Non-pigmented ciliary epithelial cell (primary cell): ENCODE measurements around the gene TRAF3IP3.

ENCODE experiments used
- DNase-seq: peaks from one replicate; pipeline ENCODE4 v3.0.0-alpha.2; 2010; ENCODE audit warnings: low read depth

The TRAF3IP3 gene, protein sequence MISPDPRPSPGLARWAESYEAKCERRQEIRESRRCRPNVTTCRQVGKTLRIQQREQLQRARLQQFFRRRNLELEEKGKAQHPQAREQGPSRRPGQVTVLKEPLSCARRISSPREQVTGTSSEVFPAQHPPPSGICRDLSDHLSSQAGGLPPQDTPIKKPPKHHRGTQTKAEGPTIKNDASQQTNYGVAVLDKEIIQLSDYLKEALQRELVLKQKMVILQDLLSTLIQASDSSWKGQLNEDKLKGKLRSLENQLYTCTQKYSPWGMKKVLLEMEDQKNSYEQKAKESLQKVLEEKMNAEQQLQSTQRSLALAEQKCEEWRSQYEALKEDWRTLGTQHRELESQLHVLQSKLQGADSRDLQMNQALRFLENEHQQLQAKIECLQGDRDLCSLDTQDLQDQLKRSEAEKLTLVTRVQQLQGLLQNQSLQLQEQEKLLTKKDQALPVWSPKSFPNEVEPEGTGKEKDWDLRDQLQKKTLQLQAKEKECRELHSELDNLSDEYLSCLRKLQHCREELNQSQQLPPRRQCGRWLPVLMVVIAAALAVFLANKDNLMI

DNA sequence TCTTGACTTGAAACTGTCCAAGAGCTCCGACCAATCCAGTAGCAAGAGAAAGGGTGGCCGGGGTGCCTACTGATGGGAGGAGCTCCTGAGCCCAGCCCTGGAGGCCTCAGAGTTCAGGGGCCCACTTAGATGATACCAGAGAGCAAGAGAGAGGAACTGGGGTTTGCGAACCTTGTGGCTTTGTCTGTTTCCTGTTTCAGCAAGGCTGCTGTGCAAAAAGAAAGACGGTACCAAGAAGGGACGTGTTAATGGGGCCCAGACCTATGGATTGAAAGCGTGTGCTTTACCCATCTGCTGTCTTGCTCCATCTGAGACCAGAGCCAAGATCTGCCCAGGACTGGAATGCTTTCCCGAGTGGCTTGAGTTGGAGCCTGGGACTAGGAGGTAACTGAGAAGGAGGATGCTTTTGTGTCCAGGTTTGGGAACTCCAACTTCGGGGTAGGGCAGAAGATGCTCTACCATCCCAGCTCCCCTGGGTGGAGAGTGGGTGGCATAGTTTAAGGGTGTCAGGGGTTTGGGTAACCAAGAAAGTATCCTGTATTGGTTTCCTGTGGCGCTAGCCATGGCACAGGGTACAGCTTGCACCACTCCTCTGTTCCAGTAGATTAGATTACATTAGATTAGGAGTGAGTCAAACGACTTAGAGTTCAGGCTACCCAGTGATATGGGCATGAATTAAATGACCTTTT, at the start of gene TRAF3IP3:
TRAF3IP3 (plus strand) TSS at position 128 of the 689 bp plus-strand sequence. CDS start 3,987 bp downstream, outside the sequence.
- DNase-seq = no peak

DNA sequence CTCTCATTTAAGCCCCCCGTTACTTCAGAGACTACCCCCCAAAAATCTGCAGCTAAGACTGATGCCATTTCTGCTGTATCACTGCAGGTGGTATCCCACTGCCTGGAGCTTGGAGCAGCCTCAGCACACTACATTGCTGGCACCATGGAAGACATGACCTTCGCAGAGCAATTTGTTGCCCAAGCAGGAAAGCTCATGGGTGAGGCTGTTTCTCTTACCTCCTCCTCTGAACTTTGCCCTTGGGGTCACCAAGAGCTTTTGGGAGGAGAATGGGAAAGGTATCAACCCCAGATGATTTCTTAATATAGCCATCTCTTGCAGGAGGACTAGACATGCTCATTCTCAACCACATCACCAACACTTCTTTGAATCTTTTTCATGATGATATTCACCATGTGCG, 49.2 kb upstream of the TRAF3IP3 start:
- no peak for DNase-seq

DNA sequence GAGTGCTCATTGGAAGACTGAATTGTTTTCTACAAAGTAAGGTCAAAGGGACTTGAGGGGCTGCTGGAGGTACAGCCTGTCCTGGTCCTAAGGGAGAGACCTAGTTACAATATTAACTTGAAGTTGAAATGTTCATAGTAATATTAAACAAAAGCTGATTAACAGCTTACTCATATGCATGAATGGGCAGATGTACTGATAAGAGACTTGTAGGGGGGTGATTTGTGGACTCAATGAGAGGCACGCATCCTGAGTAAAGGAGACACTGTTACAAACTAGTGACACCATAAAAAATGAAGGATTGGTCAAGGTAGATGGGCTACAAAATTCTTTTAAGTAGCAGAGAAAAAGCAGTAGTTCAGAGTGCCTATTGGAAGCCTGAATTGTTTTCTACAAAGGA, 48.5 kb upstream of the TRAF3IP3 start:
- no peak for DNase-seq

DNA sequence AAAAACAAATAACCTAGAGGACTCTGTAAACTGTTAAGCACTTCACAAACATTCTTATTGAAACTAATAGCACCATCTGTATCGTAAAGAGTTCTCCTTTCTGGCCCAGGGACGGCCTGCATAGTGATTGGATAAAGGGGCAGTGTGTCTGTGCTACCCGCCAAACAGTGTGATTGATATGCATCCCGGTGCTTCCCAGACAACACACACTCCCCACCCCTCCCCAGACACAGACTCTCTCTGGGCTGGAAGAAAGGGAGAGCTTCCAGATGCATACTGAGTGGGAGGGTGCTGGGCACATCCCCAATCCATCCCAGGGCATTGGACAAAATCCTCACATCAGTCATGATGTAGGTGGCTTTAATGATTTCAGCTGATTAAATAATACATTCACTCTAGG, 47.6 kb upstream of the TRAF3IP3 start:
- DNase-seq = no peak

DNA sequence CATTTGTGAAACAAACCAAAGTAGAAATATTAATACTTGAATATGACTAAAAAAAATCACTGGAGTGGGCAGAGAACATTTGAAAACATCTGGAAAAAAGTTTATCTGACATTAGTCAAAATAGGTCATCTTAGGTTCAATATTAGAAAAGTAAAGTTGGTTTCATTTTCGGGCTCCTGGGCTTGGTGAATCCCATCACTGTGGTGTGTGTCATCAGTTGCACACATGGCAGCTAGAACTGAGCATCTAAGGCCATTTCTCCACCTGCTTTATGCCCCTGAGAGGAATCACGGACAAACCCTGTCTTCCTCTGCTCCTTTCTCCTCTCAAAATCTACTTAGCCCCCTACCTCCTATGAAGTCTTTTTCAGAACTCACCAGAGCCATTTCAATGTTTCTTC, 45.8 kb upstream of the TRAF3IP3 start:
- DNase-seq = no peak

DNA sequence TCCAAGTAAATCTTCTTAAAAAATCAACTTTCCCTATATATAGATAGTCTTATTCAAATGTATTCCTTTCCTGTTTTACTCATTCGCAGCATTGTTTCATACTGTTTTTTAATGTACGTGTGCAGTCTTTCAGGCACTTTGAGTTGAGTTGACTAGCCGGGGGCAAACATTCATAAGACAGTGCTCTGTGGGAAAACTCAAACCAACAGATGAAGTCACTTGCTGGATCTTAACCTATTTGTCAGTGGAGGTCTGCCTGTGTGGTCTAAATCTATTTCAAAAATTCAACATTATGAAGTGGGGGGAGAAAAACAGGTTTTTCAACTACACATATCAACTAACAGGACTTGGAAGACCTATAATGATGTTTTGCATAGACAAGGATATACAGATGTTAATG, 45.0 kb upstream of the TRAF3IP3 start:
- DNase-seq = no peak

DNA sequence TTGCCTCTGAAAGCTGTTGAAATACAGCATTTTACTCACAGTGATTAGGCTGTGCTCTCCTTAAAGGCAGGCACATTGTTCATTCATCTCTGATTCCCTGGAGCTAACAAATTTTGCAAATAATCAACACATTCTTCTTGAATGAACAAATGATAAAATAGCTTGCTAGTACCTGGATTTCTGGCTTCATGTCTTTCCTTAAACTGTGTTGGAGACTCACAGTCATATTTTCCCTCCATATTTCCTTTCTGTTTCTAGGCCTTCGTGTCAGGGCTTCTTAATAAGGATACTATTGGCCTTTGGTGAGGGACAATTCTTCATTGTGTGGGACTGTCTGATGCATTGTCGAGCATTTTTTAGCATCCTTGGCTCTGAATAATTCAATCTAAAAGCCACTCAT, 41.5 kb upstream of the TRAF3IP3 start:
- no peak for DNase-seq

DNA sequence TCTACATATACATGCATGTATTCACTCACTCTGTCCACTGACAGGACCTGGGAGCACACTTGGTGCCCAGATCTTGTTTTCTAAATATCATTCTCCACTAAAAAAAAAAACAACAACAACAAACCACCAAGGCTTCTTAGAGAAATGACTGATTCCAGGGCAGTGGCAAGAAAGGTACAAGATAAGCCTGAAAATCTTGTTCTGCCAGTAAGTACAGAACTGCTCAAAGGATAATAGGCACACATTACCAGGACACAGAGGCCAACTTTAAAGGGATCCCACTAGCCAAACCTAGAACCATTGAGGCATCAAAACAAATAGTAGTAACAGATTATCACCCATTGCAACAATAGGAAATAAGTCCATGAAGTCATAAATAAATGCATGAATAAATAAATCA, 40.5 kb upstream of the TRAF3IP3 start:
- DNase-seq = no peak

DNA sequence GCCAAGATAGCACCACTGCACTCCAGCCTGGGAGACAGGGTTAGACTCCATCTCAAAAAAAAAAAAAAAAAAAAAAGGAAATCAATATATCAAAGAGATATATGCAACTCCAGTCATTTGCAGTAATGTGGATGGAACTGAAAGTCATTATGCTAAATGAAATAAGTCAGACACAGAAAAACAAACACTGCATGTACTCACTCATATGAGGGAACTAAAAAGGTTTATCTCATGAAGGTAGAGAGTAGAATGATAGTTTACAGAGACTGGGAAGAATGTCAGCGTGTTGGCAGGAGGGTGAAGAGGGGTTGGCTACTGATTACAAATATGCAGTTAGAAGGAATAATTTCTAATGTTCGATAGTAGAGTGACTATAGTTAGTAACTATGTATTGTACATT, 38.0 kb upstream of the TRAF3IP3 start:
- no peak for DNase-seq

DNA sequence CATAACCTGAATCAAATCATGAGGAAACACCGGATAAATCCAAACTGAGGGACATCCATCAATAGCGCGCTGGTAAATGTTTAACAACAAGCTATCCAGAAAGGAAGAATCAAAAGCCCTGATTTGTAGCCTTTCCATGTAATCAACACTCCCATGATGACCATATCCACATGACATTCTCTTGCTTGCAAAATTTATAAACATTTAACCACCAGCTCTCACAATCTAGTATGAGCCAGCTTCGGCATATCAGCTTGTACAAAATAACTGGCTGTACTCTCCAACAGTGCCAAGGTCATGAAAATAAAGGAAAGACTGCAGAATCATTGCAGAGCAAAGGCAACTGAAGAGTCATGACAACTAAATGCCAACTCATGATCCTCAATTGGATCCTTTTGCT, 35.5 kb upstream of the TRAF3IP3 start:
- no peak for DNase-seq

DNA sequence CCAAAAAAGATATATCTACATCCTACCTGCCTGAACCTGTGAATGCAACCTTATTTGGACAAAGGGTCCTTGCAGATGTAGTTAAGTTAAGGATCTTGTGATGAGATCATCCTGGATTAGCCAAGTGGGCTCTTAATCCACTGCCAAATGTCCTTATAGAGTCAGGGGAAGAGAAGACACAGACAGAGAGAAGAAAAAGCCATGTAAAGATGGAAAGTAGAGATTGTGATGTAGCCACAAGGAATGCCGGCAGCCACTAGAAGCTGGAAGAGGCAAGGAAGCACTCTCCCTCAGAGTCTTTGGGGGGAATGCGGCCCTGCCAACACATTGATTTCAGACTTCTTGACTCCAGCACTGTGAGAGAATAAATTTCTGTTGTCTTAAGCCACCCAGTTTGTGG, 35.0 kb upstream of the TRAF3IP3 start:
- DNase-seq = no peak

DNA sequence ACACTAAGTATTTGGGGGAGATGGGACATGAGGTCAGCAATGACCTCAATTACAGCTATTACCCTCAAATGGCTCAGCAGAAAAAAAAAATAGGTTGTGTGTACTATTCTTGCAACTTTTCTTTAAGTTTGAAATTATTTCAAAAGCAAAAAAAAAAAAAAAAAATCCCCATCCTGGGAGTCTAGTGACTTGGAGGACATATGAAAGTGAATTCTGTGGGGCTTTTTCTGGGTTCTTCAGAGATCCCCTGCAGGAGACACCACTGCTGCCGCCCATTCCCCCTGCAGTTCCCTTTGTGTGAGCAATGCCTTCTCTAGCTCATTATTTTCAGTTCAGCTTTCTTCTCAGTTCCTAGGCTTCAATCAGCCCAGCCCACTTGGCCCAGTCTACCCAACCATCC, 34.5 kb upstream of the TRAF3IP3 start:
- no peak for DNase-seq

DNA sequence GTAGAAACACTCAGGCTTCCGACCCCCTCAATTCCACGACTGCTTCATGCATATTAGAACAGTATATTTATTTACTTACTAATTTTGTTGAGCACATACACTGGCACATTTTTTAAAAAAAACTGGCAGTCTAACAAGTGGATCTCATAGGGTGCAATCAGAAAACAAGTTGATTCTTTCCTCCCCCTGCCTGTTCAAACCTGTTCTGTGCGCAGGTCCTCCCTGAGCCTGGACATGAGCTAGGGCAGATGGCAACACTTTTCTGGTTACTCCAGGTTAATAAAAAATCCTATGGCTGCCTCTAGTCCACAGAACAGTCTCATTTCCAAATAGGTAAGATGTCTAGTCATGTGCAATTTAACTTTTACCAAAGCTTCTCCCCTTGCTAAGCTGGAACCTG, 32.6 kb upstream of the TRAF3IP3 start:
- no peak for DNase-seq

DNA sequence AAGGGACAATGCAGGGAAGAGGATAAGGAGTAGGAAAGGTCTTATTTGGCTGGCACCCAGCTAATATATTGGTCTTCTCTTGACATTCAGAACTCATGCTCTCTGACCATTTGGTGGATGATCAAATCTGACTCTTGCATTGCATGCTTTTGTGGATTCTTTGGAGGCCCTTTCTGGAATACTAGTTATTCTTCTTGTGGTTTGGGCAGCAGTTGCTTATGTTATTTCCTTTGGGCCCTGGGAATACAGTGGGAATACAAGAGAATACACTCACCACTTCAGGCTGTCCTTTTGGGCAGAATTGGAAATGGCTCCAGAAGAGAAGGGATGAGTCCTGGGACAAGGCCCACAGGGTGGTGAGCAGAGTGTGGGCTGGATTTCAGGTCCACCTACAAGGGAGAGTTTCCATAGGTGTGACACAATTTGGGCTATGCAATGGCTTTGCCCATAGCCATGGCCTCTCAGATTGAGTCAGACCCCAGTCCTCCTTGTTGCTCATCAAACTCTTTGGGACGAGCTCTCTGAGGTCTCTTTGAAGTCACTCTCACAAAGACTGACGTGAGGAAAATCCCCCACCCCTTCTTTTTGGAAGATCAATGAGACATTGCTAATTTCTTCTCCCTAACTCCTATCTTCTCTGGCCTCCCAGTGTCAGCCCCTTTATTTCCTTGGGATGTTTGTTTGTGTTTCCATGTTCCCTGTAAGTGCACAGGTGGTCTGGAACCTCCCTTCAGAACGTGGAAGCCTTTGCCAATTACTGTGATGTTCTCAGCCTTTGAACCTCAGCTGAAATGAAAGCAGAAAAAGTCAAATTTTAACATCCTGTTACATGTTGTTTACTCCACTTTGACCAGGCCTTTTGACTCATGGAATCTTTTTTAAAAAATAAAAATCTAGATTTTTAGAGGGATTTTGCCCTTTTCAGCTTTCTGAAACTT, 31.8 kb upstream of the TRAF3IP3 start:
- no peak for DNase-seq

DNA sequence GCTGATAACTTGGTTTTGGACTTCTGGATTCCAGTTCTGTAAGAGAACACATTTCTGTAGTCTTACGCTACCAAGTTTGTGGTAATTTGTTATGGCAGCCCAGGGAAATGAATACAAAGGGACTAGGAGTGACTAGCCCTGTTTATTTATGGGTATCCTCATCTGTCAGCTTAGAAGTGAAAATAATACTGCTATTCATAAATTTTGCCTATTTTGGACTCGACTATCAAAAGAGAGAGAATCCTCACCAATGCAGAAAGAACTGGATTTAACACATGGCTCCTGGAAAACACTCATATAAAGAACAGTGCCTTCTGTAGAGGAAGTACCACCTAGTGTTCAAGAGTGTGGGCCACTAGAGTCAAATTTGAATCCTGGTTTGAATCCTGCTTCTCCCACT, 28.6 kb upstream of the TRAF3IP3 start:
- DNase-seq = no peak

DNA sequence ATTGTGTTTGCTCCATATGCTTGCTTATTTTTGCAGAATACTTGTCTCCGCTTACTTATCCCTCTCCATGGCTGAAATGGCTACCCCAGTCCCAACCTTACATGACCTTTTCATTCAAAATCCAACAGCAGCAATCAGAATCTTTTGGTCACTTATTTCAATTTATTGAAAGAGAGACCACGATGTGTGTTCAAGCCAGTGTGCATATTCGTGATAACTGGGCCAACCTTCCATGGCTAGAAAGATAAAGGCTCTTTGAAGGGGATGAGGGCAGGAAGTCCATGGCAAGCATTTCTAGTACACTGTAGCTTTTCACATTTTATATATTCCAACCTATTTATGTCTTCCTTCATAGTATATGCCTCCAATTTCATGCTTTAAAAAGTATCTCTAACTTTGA, 28.1 kb upstream of the TRAF3IP3 start:
- DNase-seq = no peak

DNA sequence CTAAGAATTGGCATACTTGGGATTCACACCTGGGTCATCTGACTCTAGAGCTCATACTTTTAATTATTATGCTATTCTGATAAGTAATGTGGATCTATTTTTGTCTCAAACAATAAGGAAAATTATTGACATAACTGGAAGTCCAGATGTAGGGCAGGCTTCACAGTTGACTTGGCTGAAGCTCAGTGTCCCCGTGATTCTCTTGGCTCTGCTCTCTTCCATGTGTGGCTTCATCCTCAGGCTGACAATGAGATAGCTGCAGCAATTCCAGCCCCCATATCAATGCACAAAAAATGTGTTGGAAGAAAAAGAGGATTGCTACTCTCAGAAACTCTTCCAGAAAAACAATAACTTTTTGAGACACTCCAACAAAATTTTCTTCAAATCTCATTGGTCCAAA, 27.4 kb upstream of the TRAF3IP3 start:
- no peak for DNase-seq

DNA sequence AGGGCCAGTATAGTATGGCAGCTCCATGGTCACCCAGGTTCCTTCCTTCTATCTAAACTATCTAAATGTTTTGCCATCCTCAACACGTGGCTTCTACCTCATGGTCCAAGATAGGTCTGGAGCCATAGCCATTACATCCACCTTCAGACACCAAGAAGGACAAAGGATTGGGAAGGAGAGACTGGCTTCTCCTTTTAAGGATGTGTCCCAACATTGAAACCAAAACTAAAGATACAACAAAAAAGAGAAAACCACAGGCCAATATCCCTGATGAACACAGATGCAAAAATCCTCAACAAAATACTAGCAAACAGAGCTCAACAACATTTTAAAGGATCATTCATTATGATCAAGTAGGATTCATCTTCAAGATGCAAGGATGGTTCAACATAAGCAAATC, 26.4 kb upstream of the TRAF3IP3 start:
- DNase-seq = no peak

DNA sequence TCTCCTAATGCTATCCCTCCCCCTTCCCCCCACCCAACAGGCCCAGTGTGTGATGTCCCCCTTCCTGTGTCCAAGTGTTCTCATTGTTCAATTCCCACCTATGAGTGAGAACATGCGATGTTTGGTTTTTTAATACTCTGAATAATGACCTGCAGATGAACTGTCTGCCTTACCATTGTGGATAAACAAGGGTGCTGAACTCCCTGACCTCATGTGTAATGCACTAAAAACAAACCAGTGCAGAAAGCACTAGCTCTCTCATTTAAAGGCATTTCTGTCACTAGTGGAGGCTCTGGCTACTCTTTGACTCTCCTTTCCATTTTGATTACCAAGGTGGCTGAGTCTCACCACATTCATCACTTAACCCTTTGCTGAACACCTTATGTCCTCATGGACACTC, 23.1 kb upstream of the TRAF3IP3 start:
- no peak for DNase-seq

DNA sequence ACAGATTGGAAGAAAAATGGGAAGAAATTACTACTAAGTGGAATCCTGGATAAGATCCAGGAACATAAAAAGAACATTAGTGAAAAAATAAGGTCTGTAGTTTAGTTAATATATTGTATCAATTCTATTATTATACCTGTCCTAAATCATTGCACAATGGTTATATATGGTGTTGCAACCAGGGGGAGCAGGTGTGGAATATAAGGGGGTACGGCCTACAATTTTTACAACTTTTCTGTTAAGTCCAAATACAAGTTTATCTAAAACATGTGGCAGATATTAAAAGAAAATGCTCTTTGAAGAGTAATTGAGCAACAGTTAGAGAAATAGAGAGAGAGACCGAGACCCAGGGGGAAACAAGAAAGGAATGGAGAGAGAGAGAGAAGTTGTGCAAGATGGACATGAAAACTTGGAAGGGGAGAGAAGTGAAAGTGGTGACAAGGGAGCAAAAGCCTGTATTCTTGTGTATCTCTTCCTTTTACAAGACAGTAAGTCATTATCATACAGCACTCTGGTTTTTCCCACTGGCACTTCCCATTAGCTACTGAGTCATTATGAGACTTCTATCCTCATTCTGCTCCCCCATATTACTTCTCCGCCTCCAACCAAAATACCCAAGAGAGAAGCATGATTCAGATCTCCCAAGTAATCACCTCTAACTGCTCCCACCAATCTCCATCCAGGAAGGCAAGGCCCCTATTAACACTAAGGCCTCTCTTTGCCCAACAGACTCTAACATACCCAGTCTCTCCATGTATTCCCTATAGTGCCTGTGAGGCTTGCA, 22.3 kb upstream of the TRAF3IP3 start:
- no peak for DNase-seq

DNA sequence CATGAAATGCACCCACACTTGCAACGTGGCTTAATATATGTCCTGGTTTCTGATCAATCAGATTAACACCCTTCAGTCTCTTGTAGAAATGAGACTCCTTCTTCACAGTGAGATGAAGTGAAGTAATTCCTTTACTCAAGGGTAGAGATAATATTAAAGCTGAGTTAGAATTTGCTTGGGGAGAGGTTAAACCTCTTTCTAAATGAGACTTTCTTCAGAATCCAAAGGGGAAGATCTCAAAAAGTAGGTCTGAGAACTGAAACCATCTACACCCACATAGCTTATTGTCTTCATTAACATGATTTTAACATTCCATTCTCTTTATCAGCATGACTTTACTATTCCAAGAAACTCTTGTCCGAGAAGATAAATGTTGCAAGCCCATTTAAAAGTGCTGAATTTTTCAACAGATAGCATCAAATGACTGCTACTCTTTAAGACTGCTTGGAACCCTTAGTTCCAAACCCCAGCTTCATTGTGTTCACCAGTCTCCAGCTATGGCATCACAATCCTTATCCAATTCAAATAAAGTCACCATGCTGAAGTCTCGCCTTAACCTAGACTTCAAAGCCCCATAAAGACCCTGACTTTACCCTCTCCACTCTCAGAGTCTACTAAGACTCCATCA, 19.2 kb upstream of the TRAF3IP3 start:
- DNase-seq = no peak
